MV-4-11 (cell line): Measurements from ENCODE around the gene PARN.
"Not testable (repeated sequence)": the region's sequence is repeated elsewhere in the genome, so short reads cannot be mapped to it uniquely, and the experiment has no call there.

Source experiments
- DNase-seq: peaks from one replicate; lab custom pipeline; 2025; lab: John Stamatoyannopoulos, UW

Gene PARN

GRCh38 chr16:14472357-14472756 lies 157.7 kb downstream of the PARN start:
- no peak for DNase-seq

GRCh38 chr16:14470788-14471187 lies 159.3 kb downstream of the PARN start:
- no peak for DNase-seq

GRCh38 chr16:14465799-14466198 lies 164.3 kb downstream of the PARN start:
- DNase-seq: no peak

GRCh38 chr16:14464796-14465195 lies 165.3 kb downstream of the PARN start:
- no peak for DNase-seq

- DNase-seq: no peak
Measured at GRCh38 chr16:14464192-14464591, 165.9 kb downstream of the PARN start.

GRCh38 chr16:14462811-14463210 lies 167.2 kb downstream of the PARN start:
- DNase-seq: no peak

- DNase-seq: no peak
Measured at GRCh38 chr16:14460726-14461125, 169.3 kb downstream of the PARN start.

- DNase-seq: no peak
Measured at GRCh38 chr16:14458576-14458975, 171.5 kb downstream of the PARN start.

- no peak for DNase-seq
Measured at GRCh38 chr16:14456793-14457481, 173.1 kb downstream of the PARN start.

GRCh38 chr16:14455573-14455972 lies 174.5 kb downstream of the PARN start:
- no peak for DNase-seq

GRCh38 chr16:14454391-14454790 lies 175.7 kb downstream of the PARN start:
- DNase-seq: no peak

GRCh38 chr16:14452066-14452465 lies 178.0 kb downstream of the PARN start:
- no peak for DNase-seq

- no peak for DNase-seq
Measured at GRCh38 chr16:14450846-14451245, 179.2 kb downstream of the PARN start.

- no peak for DNase-seq
Measured at GRCh38 chr16:14449790-14450480, 180.1 kb downstream of the PARN start.

GRCh38 chr16:14449334-14449733 lies 180.7 kb downstream of the PARN start:
- DNase-seq: no peak

- DNase-seq: peak; percentile 17
Measured at GRCh38 chr16:14448879-14449278, 181.2 kb downstream of the PARN start.

- DNase-seq: no peak
Measured at GRCh38 chr16:14447783-14448182, 182.3 kb downstream of the PARN start.

- no peak for DNase-seq
Measured at GRCh38 chr16:14446796-14447195, 183.3 kb downstream of the PARN start.

- no peak for DNase-seq
Measured at GRCh38 chr16:14445937-14446715, 183.9 kb downstream of the PARN start.

- DNase-seq: no peak
Measured at GRCh38 chr16:14444979-14445810, 184.9 kb downstream of the PARN start.

GRCh38 chr16:14441533-14441932 lies 188.5 kb downstream of the PARN start:
- DNase-seq: not testable (repeated sequence)

- DNase-seq: no peak
Measured at GRCh38 chr16:14438256-14438655, 191.8 kb downstream of the PARN start.
